GM18526 (cell line): ENCODE results near the gene DNMBP.

ENCODE experiments used
- POLR2A ChIP-seq: IDR thresholded peaks from 3 replicates; pipeline ENCODE4 v1.6.1; 2011; ENCODE audit not compliant: insufficient read length; ENCODE audit errors: extremely low read depth

The DNMBP gene

GRCh38 chr10:100000109-100000644 is 9.6 kb downstream of the DNMBP start:
- no peak for TF ChIP-seq POLR2A

GRCh38 chr10:99999319-100000108 is 10.2 kb downstream of the DNMBP start:
- TF ChIP-seq POLR2A = no peak

GRCh38 chr10:99998889-99999288 is 10.9 kb downstream of the DNMBP start:
- no peak for TF ChIP-seq POLR2A

- TF ChIP-seq POLR2A = no peak
These were observed 12.8 kb downstream of the DNMBP start for GRCh38 chr10:99996671-99997648.

- TF ChIP-seq POLR2A = no peak
These were observed 14.0 kb downstream of the DNMBP start for GRCh38 chr10:99995713-99996112.

- no peak for TF ChIP-seq POLR2A
These were observed 14.5 kb downstream of the DNMBP start for GRCh38 chr10:99995269-99995668.

- no peak for TF ChIP-seq POLR2A
These were observed 14.9 kb downstream of the DNMBP start for GRCh38 chr10:99994801-99995200.

GRCh38 chr10:99993701-99994689 is 15.8 kb downstream of the DNMBP start:
- TF ChIP-seq POLR2A = no peak

- no peak for TF ChIP-seq POLR2A
These were observed 25.3 kb downstream of the DNMBP start for GRCh38 chr10:99984211-99985034.

- no peak for TF ChIP-seq POLR2A
These were observed 26.3 kb downstream of the DNMBP start for GRCh38 chr10:99983280-99983988.

- no peak for TF ChIP-seq POLR2A
These were observed 27.0 kb downstream of the DNMBP start for GRCh38 chr10:99982728-99983127.

GRCh38 chr10:99981581-99982199 is 28.1 kb downstream of the DNMBP start:
- TF ChIP-seq POLR2A = no peak
